Heart left ventricle (tissue), 13 donors: ENCODE measurements around the gene RTN1.

Experiments used
- CTCF ChIP-seq, 12 donors: fragments of 200-600 bp; sonication (generic) in 4 of 12; IDR thresholded peaks; one replicate each; pipeline versions ENCODE4 v1.5.0 to v1.8.0; 2018 to 2022; ENCODE audit warnings: antibody characterized with exemption in 12 of 12, mild to moderate bottlenecking in 5 of 12
- POLR2A ChIP-seq, 2 donors: fragments of 450-650 bp; IDR thresholded peaks; one replicate each; pipeline ENCODE4 v1.6.1; 2017; ENCODE audit warnings: antibody characterized with exemption in 2 of 2, mild to moderate bottlenecking in 2 of 2, moderate library complexity in 2 of 2
- donor health status: ischemic (EF 13 %, LVEDD 7.1; RV severe dilation, severe dysfunction).
- donor health status: DM: no; HTN: yes; CAD: no.
- donor health status: DM: no; HTN: no; CAD: no.
- donor health status: ischemic (EF 25% LVEDD 6.9; RV normal size, moderate dysfunction).
- donor health status: ischemic (EF 25% LVEDD 5.7; RV mildly dilated, moderate dysfunction).
- donor health status: ischemic (EF 35%, LVEDD 5.7; RV mildly dilated, moderate dysfunction).
- donor health status: nonischemic (EF 11% LVEDD 7.7; RV severe dilation, severe dysfunction).
- donor health status: DM: yes; HTN: yes; CAD: no.
- donor health status: PGD.
- donor health status: ischemic (EF 29% LVEDD 5.4; RV normal size, mild dysfunction).
- donor health status: nonischemic (EF 23%, LVEDD 6.1; RV moderate dilation, normal function).

GRCh38 chr14:59920378-59920683, 49.8 kb upstream of the RTN1 start:
- TF ChIP-seq CTCF (IDR thresholded peaks at IDR 0.05) (no peak), POLR2A (IDR thresholded peaks at IDR 0.05) (no peak)
